Keratinocyte (primary cell): ENCODE data around the gene TSSK1B.

Experiments used
- EZH2 ChIP-seq: IDR thresholded peaks from one replicate; pipeline ENCODE4 v1.6.1; 2012; ENCODE audit warnings: inconsistent platforms, mild to moderate bottlenecking, low read length, moderate library complexity
- TF ChIP-seq, protein P1 (sequence below), 3 experiments: IDR thresholded peaks in 1 of 3; conservative IDR thresholded peaks in 1 of 3; optimal IDR thresholded peaks in 1 of 3; 2 replicates in 2 of 3; 3 replicates in 1 of 3; pipeline versions ENCODE3 to v1.5.1; 2011; ENCODE audit warnings: low read length in 3 of 3, mild to moderate bottlenecking in 3 of 3, moderate library complexity in 2 of 3, control low read depth in 1 of 3, inconsistent platforms in 1 of 3; ENCODE audit not compliant: insufficient read depth in 2 of 3; ENCODE audit errors: extremely low read depth in 1 of 3

DNA sequence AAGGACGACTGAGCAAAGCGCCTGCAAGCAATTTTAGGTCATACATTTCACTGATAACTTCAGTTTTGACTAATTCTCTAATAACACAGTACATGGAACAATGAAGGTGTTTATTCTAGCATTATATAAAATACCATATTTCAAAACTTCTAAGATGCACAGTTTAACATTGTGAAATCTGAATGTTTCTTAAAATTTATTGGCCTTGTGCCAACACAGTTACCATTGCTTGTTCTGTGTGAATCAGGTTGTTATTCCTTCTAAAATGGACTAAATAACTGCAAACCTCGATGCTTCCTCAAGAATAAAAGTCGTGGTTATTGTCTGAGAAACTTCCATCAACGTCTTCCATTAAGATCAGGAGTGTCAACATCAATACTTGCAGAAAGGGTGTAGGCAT lies 45.5 kb upstream of the TSSK1B start:
- TF ChIP-seq, protein P1, sequence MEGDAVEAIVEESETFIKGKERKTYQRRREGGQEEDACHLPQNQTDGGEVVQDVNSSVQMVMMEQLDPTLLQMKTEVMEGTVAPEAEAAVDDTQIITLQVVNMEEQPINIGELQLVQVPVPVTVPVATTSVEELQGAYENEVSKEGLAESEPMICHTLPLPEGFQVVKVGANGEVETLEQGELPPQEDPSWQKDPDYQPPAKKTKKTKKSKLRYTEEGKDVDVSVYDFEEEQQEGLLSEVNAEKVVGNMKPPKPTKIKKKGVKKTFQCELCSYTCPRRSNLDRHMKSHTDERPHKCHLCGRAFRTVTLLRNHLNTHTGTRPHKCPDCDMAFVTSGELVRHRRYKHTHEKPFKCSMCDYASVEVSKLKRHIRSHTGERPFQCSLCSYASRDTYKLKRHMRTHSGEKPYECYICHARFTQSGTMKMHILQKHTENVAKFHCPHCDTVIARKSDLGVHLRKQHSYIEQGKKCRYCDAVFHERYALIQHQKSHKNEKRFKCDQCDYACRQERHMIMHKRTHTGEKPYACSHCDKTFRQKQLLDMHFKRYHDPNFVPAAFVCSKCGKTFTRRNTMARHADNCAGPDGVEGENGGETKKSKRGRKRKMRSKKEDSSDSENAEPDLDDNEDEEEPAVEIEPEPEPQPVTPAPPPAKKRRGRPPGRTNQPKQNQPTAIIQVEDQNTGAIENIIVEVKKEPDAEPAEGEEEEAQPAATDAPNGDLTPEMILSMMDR (optimal IDR thresholded peaks at IDR 0.05 in 1 of 3, IDR thresholded peaks at IDR 0.05 in 1 of 3, conservative IDR thresholded peaks at IDR 0.05 in 1 of 3; ENCODE audit: extremely low read depth in 1 of 3, insufficient read depth in 2 of 3, low read length in 3 of 3): no peak
- no peak for TF ChIP-seq EZH2
